GM12878 (cell line): Measurements from ENCODE around the gene GLRX5. TPM values are rescaled to one million over a fixed set of nuclear protein-coding genes. Genes with fewer than 3 reads are reported as not detected.

Experiments
- ATF7 ChIP-seq: fragments of 450-650 bp; IDR thresholded peaks from 2 replicates; pipeline ENCODE4 v1.6.1; 2016; ENCODE audit warnings: low read depth, mild to moderate bottlenecking
- BMI1 ChIP-seq: fragments of 450-650 bp; IDR thresholded peaks from 2 replicates; pipeline ENCODE4 v1.6.1; 2016; ENCODE audit warnings: mild to moderate bottlenecking, moderate library complexity, borderline replicate concordance
- CBFB ChIP-seq: IDR thresholded peaks from 2 replicates; pipeline ENCODE4 v1.6.1; 2016; ENCODE audit warnings: antibody characterized with exemption, low read depth
- CBX5 ChIP-seq: sonication (generic); IDR thresholded peaks from 2 replicates; pipeline ENCODE4 v1.6.1; 2016; ENCODE audit warnings: low read depth, moderate library complexity, mild to moderate bottlenecking, inconsistent platforms
- CEBPB ChIP-seq, 2 experiments: fragments of 150-350 bp in 1 of 2; IDR thresholded peaks; 2 replicates each; pipeline ENCODE4 v1.6.1; 2012 to 2014; ENCODE audit warnings: low read depth in 2 of 2, low read length in 2 of 2, borderline replicate concordance in 1 of 2, inconsistent platforms in 1 of 2
- CHD2 ChIP-seq: IDR thresholded peaks from 2 replicates; pipeline ENCODE4 v1.6.1; 2011; ENCODE audit warnings: low read depth, low read length, improper control_type of control experiment, borderline replicate concordance
- EP300 ChIP-seq, 2 experiments: fragments of 150-350 bp in 1 of 2; IDR thresholded peaks; 2 replicates each; pipeline ENCODE4 v1.6.1; 2011 to 2012; ENCODE audit warnings: low read depth in 2 of 2, low read length in 2 of 2, borderline replicate concordance in 1 of 2, improper control_type of control experiment in 1 of 2, inconsistent platforms in 1 of 2; ENCODE audit not compliant: control insufficient read depth in 1 of 2
- ESRRA ChIP-seq: IDR thresholded peaks from 2 replicates; pipeline ENCODE4 v1.6.1; 2012; ENCODE audit warnings: mild to moderate bottlenecking, low read length, improper control_type of control experiment
- FOXM1 ChIP-seq: IDR thresholded peaks from 2 replicates; pipeline ENCODE4 v1.6.1; 2012; ENCODE audit warnings: low read depth, mild to moderate bottlenecking, inconsistent platforms, low read length, moderate library complexity
- GABPA ChIP-seq: IDR thresholded peaks from 2 replicates; pipeline ENCODE4 v1.6.1; 2014; ENCODE audit warnings: antibody characterized with exemption, low read depth, mild to moderate bottlenecking, inconsistent platforms
- MEF2B ChIP-seq: fragments of 450-650 bp; IDR thresholded peaks from 2 replicates; pipeline ENCODE4 v1.6.1; 2018; ENCODE audit warnings: mild to moderate bottlenecking, moderate library complexity; ENCODE audit not compliant: partially characterized antibody, poor library complexity, severe bottlenecking
- NBN ChIP-seq: fragments of 450-650 bp; IDR thresholded peaks from 2 replicates; pipeline ENCODE4 v1.6.1; 2016
- NFIC ChIP-seq: IDR thresholded peaks from 2 replicates; pipeline ENCODE4 v1.6.1; 2012; ENCODE audit warnings: low read depth, mild to moderate bottlenecking, inconsistent platforms, low read length, moderate library complexity
- POU2F2 ChIP-seq: IDR thresholded peaks from 3 replicates; pipeline ENCODE4 v1.6.1; 2011; ENCODE audit warnings: low read depth, mild to moderate bottlenecking, low read length, borderline replicate concordance
- RCOR1 ChIP-seq: conservative IDR thresholded peaks from 2 replicates; pipeline ENCODE4 v1.6.1; 2012; ENCODE audit warnings: low read depth, low read length, improper control_type of control experiment
- RUNX3 ChIP-seq: IDR thresholded peaks from 2 replicates; pipeline ENCODE4 v1.6.1; 2012; ENCODE audit warnings: low read length, inconsistent platforms
- SIX5 ChIP-seq: IDR thresholded peaks from 2 replicates; pipeline ENCODE4 v1.6.1; 2011; ENCODE audit warnings: mild to moderate bottlenecking, low read depth, low read length, moderate library complexity; ENCODE audit not compliant: severe bottlenecking
- SREBF2 ChIP-seq: IDR thresholded peaks from 2 replicates; pipeline ENCODE4 v1.6.1; 2012; ENCODE audit warnings: mild to moderate bottlenecking, low read length
- TCF12 ChIP-seq: IDR thresholded peaks from 2 replicates; pipeline ENCODE4 v1.6.1; 2011; ENCODE audit warnings: low read depth, mild to moderate bottlenecking, low read length
- YY1 ChIP-seq: IDR thresholded peaks from 2 replicates; pipeline ENCODE4 v1.6.1; 2011; ENCODE audit warnings: low read depth, mild to moderate bottlenecking, low read length
- ZNF384 ChIP-seq: IDR thresholded peaks from 2 replicates; pipeline ENCODE4 v1.6.1; 2012; ENCODE audit warnings: low read depth, mild to moderate bottlenecking, low read length, improper control_type of control experiment, borderline replicate concordance
- polyA plus RNA-seq, 11 experiments: library from polyadenylated mRNA; depleted of rRNA in 4 of 11; unstranded in 6 of 11; stranded (reverse) in 5 of 11; fragments of >200 nt; fragmentation: Nextera tagmentation in 4 of 11; fragmentation: Illumina TruSeq in 1 of 11; extraction: Ambion mirVana in 4 of 11; extraction: Trizol in 1 of 11; gene quantifications; 1 replicate in 1 of 11; 2 replicates in 10 of 11; pipeline versions ENCODE4 v1.2.1 to v1.2.3, GENCODE V29; 2011 to 2016; ENCODE audit warnings: inconsistent platforms in 2 of 11, missing spikeins in 2 of 11, low read depth in 1 of 11
- total RNA-seq, 4 experiments: library from RNA; depleted of rRNA in 3 of 4; stranded (reverse); fragments of >200 nt in 3 of 4; fragmentation: Illumina TruSeq in 1 of 4; extraction: Trizol in 1 of 4; gene quantifications; 2 replicates each; pipeline versions ENCODE4 v1.2.1 to v1.2.3, GENCODE V29; 2013 to 2021
- TF ChIP-seq, protein P1 (sequence below): fragments of 450-650 bp; formaldehyde crosslinking; IDR thresholded peaks from 2 replicates; pipeline ENCODE4 v1.4.0; 2020; ENCODE audit warnings: mild to moderate bottlenecking, moderate library complexity
- TF ChIP-seq, protein P2 (sequence below): fragments of 450-650 bp; IDR thresholded peaks from 2 replicates; pipeline ENCODE4 v1.6.1; 2017; ENCODE audit warnings: mild to moderate bottlenecking, low read depth, inconsistent platforms; ENCODE audit not compliant: poor library complexity, severe bottlenecking
- TF ChIP-seq, protein P3 (sequence below): fragments of 450-650 bp; IDR thresholded peaks from 2 replicates; pipeline ENCODE4 v1.6.1; 2017; ENCODE audit warnings: borderline replicate concordance

The GLRX5 gene
- total and polyA plus RNA-seq, 10 of the 15 experiments (the other 5 are each of a cell fraction or from before 2014, with no cell fraction given) = 12.8 to 139 (median 55.4) TPM

DNA sequence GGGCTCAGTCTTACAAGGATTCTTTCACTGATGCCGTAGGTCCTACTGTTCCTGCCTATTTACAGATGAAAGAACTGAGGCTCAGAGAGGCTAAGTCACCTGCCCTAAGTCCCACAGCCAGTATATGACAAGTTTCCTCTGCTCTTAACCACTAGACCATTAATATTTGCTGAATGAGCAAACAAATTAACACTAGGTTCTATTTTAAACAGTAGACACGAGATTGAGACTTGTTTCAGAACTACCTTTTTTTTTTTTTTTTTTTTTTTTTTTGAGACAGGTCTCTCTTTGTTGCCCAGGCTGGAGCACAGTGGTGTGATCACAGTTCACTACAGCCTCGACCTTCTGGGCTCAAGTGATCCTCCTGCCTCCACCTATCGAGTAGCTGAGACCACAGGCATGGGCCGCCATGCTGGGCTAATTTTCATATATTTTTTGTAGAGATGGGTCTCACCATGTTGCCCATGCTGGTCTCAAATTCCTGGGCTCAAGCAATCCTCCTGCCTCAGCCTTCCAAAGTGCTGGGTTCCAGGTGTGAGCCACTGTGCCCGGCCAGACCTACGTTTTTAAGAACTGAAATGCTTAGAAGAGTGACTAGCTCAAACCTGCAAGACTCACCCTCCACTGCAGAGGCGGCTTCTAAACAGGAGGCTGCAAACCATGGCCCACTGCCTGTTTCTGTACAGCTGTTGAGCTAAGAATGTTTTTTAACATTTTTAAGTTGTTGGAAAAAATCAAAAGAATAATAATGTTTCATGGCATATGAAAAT, 31.3 kb upstream of the GLRX5 start (continued):
- TF ChIP-seq, protein P1, sequence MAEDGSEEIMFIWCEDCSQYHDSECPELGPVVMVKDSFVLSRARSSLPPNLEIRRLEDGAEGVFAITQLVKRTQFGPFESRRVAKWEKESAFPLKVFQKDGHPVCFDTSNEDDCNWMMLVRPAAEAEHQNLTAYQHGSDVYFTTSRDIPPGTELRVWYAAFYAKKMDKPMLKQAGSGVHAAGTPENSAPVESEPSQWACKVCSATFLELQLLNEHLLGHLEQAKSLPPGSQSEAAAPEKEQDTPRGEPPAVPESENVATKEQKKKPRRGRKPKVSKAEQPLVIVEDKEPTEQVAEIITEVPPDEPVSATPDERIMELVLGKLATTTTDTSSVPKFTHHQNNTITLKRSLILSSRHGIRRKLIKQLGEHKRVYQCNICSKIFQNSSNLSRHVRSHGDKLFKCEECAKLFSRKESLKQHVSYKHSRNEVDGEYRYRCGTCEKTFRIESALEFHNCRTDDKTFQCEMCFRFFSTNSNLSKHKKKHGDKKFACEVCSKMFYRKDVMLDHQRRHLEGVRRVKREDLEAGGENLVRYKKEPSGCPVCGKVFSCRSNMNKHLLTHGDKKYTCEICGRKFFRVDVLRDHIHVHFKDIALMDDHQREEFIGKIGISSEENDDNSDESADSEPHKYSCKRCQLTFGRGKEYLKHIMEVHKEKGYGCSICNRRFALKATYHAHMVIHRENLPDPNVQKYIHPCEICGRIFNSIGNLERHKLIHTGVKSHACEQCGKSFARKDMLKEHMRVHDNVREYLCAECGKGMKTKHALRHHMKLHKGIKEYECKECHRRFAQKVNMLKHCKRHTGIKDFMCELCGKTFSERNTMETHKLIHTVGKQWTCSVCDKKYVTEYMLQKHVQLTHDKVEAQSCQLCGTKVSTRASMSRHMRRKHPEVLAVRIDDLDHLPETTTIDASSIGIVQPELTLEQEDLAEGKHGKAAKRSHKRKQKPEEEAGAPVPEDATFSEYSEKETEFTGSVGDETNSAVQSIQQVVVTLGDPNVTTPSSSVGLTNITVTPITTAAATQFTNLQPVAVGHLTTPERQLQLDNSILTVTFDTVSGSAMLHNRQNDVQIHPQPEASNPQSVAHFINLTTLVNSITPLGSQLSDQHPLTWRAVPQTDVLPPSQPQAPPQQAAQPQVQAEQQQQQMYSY (CRISPR knock-in tag) = no peak
- TF ChIP-seq GABPA (no peak), POU2F2 (peak; percentile 17; the same call in 1 of the 3 replicates), RCOR1 (0 out of 2 replicates have a peak, but pooled peaks have one; percentile 48), ZNF384 (peak; percentile 97), FOXM1 (peak; percentile 38; the same call in 1 of the 2 replicates), CEBPB (IDR thresholded peaks at IDR 0.05; ENCODE audit: borderline replicate concordance in 1 of 2, low read depth in 2 of 2, low read length in 2 of 2) (no peak), CBX5 (no peak), SREBF2 (no peak), TCF12 (no peak), BMI1 (no peak), SIX5 (no peak), NBN (peak; percentile 71), RUNX3 (peak; percentile 87), CBFB (no peak), YY1 (0 out of 2 replicates have a peak, but pooled peaks have one; percentile 31), ATF7 (peak; percentile 73), EP300 (IDR thresholded peaks at IDR 0.05; ENCODE audit: borderline replicate concordance in 1 of 2, control insufficient read depth in 1 of 2, low read depth in 2 of 2, low read length in 2 of 2) (peak; percentile 14 to 74; a peak in 3 of 4 replicates), ESRRA (no peak), MEF2B (peak; percentile 68), CHD2 (no peak), NFIC (no peak)
- TF ChIP-seq, protein P2, sequence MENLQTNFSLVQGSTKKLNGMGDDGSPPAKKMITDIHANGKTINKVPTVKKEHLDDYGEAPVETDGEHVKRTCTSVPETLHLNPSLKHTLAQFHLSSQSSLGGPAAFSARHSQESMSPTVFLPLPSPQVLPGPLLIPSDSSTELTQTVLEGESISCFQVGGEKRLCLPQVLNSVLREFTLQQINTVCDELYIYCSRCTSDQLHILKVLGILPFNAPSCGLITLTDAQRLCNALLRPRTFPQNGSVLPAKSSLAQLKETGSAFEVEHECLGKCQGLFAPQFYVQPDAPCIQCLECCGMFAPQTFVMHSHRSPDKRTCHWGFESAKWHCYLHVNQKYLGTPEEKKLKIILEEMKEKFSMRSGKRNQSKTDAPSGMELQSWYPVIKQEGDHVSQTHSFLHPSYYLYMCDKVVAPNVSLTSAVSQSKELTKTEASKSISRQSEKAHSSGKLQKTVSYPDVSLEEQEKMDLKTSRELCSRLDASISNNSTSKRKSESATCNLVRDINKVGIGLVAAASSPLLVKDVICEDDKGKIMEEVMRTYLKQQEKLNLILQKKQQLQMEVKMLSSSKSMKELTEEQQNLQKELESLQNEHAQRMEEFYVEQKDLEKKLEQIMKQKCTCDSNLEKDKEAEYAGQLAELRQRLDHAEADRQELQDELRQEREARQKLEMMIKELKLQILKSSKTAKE = peak; percentile 60
- TF ChIP-seq, protein P3, sequence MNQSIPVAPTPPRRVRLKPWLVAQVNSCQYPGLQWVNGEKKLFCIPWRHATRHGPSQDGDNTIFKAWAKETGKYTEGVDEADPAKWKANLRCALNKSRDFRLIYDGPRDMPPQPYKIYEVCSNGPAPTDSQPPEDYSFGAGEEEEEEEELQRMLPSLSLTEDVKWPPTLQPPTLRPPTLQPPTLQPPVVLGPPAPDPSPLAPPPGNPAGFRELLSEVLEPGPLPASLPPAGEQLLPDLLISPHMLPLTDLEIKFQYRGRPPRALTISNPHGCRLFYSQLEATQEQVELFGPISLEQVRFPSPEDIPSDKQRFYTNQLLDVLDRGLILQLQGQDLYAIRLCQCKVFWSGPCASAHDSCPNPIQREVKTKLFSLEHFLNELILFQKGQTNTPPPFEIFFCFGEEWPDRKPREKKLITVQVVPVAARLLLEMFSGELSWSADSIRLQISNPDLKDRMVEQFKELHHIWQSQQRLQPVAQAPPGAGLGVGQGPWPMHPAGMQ = no peak
